ENCODE results near the gene POLR3H.

Gene POLR3H

DNA sequence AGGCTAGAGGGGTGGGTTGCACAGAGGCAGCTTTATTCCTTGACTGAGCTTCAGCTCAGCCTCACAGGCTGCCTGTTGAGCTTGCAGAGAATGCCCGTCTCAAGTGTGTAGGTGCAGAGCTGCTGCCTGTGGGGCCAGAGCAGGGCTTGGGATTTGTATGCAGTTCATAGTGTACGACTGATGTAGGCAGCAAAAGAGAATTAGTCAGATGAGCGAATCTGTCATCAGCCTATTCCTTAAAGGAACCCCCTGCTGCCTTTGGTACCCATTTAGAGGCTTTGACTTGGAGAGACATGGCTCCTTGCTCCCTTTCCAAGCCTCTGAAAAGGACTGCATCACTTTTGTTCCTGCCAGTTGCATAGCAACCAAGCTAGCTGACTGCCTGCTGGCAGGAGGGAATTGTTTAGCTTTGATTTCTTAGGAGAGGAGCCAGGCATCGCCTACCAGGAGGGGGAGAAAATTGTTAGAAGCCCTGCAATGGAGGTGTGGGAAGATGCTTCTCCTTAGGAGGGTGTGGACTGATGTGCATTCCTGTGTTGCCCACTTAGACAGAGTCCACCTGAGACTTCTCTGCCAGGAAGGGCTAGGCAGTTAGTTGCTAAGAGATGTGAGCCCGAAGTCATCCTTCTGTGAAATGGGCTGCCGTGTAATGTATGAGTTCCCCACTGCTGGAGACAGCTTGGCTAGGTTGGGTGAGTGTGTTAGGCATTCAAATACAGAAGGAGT, 64.4 kb downstream of the POLR3H start:
- no peak for DNase-seq

DNA sequence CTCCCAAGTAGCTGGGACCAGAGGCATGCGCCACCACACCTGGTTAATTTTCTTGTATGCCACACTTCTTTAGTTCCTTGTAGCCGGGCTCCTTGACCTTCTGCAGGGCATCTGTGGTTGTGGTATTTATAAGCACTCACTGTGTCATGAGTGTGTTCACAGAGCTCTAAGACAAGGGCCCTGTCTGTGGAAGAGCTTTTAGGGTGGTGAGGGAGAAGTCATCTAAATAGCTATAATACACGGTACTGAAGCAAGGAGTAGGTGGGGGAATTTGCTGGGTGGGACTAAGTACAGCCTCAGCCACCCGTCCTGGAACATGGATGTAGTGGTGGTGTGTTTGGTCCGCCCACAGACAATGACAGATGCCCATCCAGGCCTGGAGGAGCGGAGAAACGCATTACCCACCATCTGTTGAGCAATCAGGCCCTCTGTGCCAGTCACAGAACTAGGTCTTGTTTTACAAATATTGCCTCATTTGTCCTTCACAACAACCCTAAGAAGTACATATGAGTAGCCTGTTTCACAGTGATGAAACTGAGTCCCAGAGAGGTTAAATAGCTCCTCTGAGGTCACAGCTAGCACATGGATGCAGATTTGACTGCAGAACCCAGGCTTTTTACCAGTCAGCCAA, 65.3 kb downstream of the POLR3H start:
- no peak for DNase-seq

DNA sequence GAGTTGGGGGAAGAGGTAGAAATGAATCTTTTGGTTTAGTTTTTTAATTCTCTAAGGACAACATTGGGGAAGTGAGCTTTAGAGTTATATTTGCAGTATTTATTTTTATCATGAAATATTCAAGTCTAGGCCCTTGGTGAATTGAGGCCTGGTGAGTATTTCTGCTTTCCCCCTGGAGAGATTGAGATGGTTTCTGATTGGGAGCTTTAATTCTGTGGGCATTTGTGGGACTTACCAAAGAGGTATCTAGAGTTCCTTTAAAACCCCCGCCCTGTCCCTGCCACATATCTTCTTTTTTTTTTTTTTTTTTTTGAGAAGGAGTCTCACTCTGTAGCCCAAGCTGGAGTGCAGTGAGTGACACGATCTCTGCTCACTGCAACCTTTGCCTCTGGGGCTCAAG, 65.8 kb downstream of the POLR3H start:
- no peak for DNase-seq

Data from stimulated activated CD4-positive, alpha-beta T cell treated with anti-CD3 and anti-CD28 coated beads, Interleukin-4, amount 100 ng/mL, for 1 hour (primary cell).